Measurements from ENCODE around the gene PLEKHG2. TPM values are rescaled to one million over a fixed set of nuclear protein-coding genes. Genes with fewer than 3 reads are reported as not detected.

Gene PLEKHG2
- total RNA-seq (40.7 and 45.4 TPM in 2 replicates), polyA plus RNA-seq (30.5 and 40.0 TPM in 2 replicates)

- Histone ChIP-seq H3K4me3 (peak within 1 kb of the TSS; percentile 54), H3K36me3 (peaks cover 3% of the 10 kb centered on the region), H3K27me3 (no peaks in the 10 kb centered on the region), H3K9me3 (ENCODE audit: low read depth) (no peaks in the 10 kb centered on the region), H3K4me1 (ENCODE audit: low read depth) (peaks cover 18% of the 10 kb centered on the region), H3K27ac (peak within 1 kb of the TSS; percentile 95)
- peak; percentile 99 to 100 for DNase-seq (ENCODE audit: low read depth in 1 of 2, low spot score in 1 of 2)
- peak; percentile 76 for TF ChIP-seq CTCF (IDR thresholded peaks at IDR 0.05; ENCODE audit: low read depth, low read length)
These were observed at the start of gene PLEKHG2 for GRCh38 chr19:39412100-39412866. Gene PLEKHG2 (plus strand): TSS chr19:39412669. CDS start chr19:39414087, 1,418 bp downstream.

GRCh38 chr19:39362682-39363657 lies 49.5 kb upstream of the PLEKHG2 start:
- peak in 1 of 2 donors; percentile 51 for DNase-seq (ENCODE audit: low read depth in 1 of 2, low spot score in 1 of 2)
- H3K36me3 ChIP-seq = peaks cover 33% of the 10 kb centered on the region
- no peaks in the 10 kb centered on the region for H3K27me3 ChIP-seq
- no peak overlapping the region for H3K27ac ChIP-seq
- H3K4me3 ChIP-seq = no peak overlapping the region
- H3K4me1 ChIP-seq (ENCODE audit: low read depth) = no peaks in the 10 kb centered on the region
- no peak for TF ChIP-seq CTCF (IDR thresholded peaks at IDR 0.05; ENCODE audit: low read depth, low read length)
- no peaks in the 10 kb centered on the region for H3K9me3 ChIP-seq (ENCODE audit: low read depth)

- no peaks in the 10 kb centered on the region for H3K27me3 ChIP-seq
- H3K4me3 ChIP-seq = no peak overlapping the region
- no peaks in the 10 kb centered on the region for H3K9me3 ChIP-seq (ENCODE audit: low read depth)
- H3K27ac ChIP-seq = no peak overlapping the region
- no peaks in the 10 kb centered on the region for H3K4me1 ChIP-seq (ENCODE audit: low read depth)
- TF ChIP-seq CTCF (IDR thresholded peaks at IDR 0.05; ENCODE audit: low read depth, low read length) = no peak
- DNase-seq (ENCODE audit: low read depth in 1 of 2, low spot score in 1 of 2) = peak in 1 of 2 donors; percentile 30
- peaks cover 30% of the 10 kb centered on the region for H3K36me3 ChIP-seq
These were observed 48.5 kb upstream of the PLEKHG2 start for GRCh38 chr19:39363901-39364457.

- Histone ChIP-seq H3K27ac (no peak overlapping the region), H3K27me3 (no peaks in the 10 kb centered on the region), H3K9me3 (ENCODE audit: low read depth) (no peaks in the 10 kb centered on the region), H3K36me3 (peaks cover 32% of the 10 kb centered on the region), H3K4me3 (no peak overlapping the region), H3K4me1 (ENCODE audit: low read depth) (no peaks in the 10 kb centered on the region)
- DNase-seq (ENCODE audit: low read depth in 1 of 2, low spot score in 1 of 2) = no peak
- TF ChIP-seq CTCF (IDR thresholded peaks at IDR 0.05; ENCODE audit: low read depth, low read length) = no peak
These were observed 46.9 kb upstream of the PLEKHG2 start for GRCh38 chr19:39365531-39365930.

- H3K27me3 ChIP-seq = no peaks in the 10 kb centered on the region
- no peak for DNase-seq (ENCODE audit: low read depth in 1 of 2, low spot score in 1 of 2)
- no peak for TF ChIP-seq CTCF (IDR thresholded peaks at IDR 0.05; ENCODE audit: low read depth, low read length)
- H3K36me3 ChIP-seq = peaks cover 42% of the 10 kb centered on the region
- no peak overlapping the region for H3K4me3 ChIP-seq
- no peaks in the 10 kb centered on the region for H3K4me1 ChIP-seq (ENCODE audit: low read depth)
- no peaks in the 10 kb centered on the region for H3K9me3 ChIP-seq (ENCODE audit: low read depth)
- no peak overlapping the region for H3K27ac ChIP-seq
These were observed 43.3 kb upstream of the PLEKHG2 start for GRCh38 chr19:39369200-39369599.
